Upper lobe of left lung (tissue), 6 donors: ENCODE results near the gene MT1HL1. TPM values are rescaled to one million over a fixed set of nuclear protein-coding genes. Genes with fewer than 3 reads are reported as not detected.

Experiments
- ATAC-seq, 2 donors: fragments of 200-7000 bp; cut with Tn5 transposase; one replicate each; pipeline ENCODE4 v1.9.1; 2022; ENCODE audit warnings: mild to moderate bottlenecking in 2 of 2, moderate library complexity in 2 of 2; ENCODE audit not compliant: low FRiP score in 2 of 2
- DNase-seq, 2 donors: peaks; one replicate each; pipeline ENCODE4 v3.0.0-alpha.2; 2019 to 2020
- H3K27ac ChIP-seq, 4 donors: fragments of 200-600 bp; sonication (generic); one replicate each; pipeline ENCODE4 v1.5.1; 2016 to 2019
- H3K27me3 ChIP-seq, 4 donors: fragments of 200-600 bp; sonication (generic); one replicate each; pipeline ENCODE4 v1.5.1; 2017 to 2019
- H3K36me3 ChIP-seq, 4 donors: fragments of 200-600 bp; sonication (generic); one replicate each; pipeline ENCODE4 v1.5.1; 2016 to 2019
- H3K4me1 ChIP-seq, 4 donors: fragments of 200-600 bp; sonication (generic); one replicate each; pipeline ENCODE4 v1.5.1; 2018 to 2019
- H3K4me3 ChIP-seq, 4 donors: fragments of 200-600 bp; sonication (generic); one replicate each; pipeline ENCODE4 v1.5.1; 2017 to 2019; ENCODE audit warnings: mild to moderate bottlenecking in 2 of 4, moderate library complexity in 1 of 4
- H3K9me3 ChIP-seq, 4 donors: fragments of 200-600 bp; sonication (generic); one replicate each; pipeline ENCODE4 v1.5.1; 2018 to 2019
- EP300 ChIP-seq, 4 donors: sonication (generic); formaldehyde crosslinking; IDR thresholded peaks; one replicate each; pipeline ENCODE4 v1.5.1; 2017; ENCODE audit warnings: antibody characterized with exemption in 4 of 4, control low read depth in 2 of 4
- POLR2A ChIP-seq, 4 donors: fragments of 450-650 bp; IDR thresholded peaks; one replicate each; pipeline ENCODE4 v1.5.1; 2016 to 2017; ENCODE audit warnings: antibody characterized with exemption in 4 of 4, mild to moderate bottlenecking in 2 of 4
- POLR2AphosphoS5 ChIP-seq, 2 donors: sonication (generic); formaldehyde crosslinking; IDR thresholded peaks; one replicate each; pipeline ENCODE4 v1.5.1; 2017; ENCODE audit warnings: antibody characterized with exemption in 2 of 2
- WGBS, 2 donors: methylation state at CpG; one replicate each; pipeline ENCODE4 v1.1.5; 2017 to 2018; 5-methylcytosine and 5-hydroxymethylcytosine counted together
- total RNA-seq, 6 donors: library from RNA; depleted of rRNA in 4 of 6; stranded (reverse); fragments of >200 nt in 4 of 6; gene quantifications; one replicate each; pipeline versions ENCODE4 v1.1.0 to v1.2.1, GENCODE V29; 2016 to 2021
- TF ChIP-seq, protein P1 (sequence below), 6 experiments: fragments of 450-650 bp in 4 of 6; fragments of 200-600 bp in 2 of 6; sonication (generic) in 2 of 6; IDR thresholded peaks; one replicate each; pipeline ENCODE4 v1.5.1; 2016 to 2019; ENCODE audit warnings: antibody characterized with exemption in 6 of 6
- donor health status: DM: no; HTN: no; CAD: no; lungs with moderate emphysema.
- donor health status: DM: no; HTN: yes; CAD: no; lungs with severe emphysema.

The MT1HL1 gene
- total RNA-seq, 6 donors from 2014 or later, result not detected

DNA sequence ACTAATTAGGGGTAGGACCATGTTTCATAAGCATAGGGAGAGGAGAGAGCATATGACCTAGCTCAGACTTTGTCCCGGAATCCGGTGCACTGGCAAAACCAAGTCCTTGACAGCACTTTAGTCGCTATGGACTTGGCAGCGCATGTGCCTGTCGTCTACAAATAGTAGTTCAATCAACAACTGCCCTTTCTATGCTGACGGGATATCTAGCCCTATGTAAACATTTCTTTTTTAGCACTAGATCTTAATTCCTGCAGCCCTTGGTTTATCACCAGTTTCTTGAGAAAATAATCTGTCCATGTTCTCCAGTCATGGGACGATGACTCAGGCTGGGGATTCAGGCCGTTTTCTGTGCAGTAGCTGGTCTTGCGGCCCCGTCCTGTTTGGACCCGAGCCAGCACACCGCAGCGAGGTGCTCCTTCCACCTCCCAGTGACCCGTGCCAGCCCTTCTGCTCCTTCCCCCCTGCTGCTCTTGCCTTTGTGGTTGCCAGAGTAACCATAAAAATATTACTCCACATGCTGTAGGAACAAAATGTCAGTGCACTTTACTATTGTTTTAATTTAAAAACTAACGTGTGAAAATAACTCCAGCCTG lies 8.6 kb upstream of the MT1HL1 start:
- H3K36me3 ChIP-seq, result no peaks in the 10 kb centered on the region
- peak overlapping the region in 2 of 4 donors; percentile 3 to 25 for H3K4me3 ChIP-seq
- H3K27ac ChIP-seq, result peak overlapping the region in 3 of 4 donors; percentile 35 to 49 (median 44)
- ATAC-seq (peak; percentile 57 to 80), DNase-seq (peak; percentile 83 to 88)
- WGBS, 2 donors, result 38 to 50% methylated on average over 15 of the region's 15 CpGs
- TF ChIP-seq POLR2AphosphoS5 (IDR thresholded peaks at IDR 0.05) (no peak), EP300 (IDR thresholded peaks at IDR 0.05) (peak in 1 of 4 donors; percentile 33)
- H3K27me3 ChIP-seq, result no peaks in the 10 kb centered on the region
- H3K4me1 ChIP-seq, result peaks cover 0 to 13% (median 0%) of the 10 kb centered on the region in 4 donors
- H3K9me3 ChIP-seq, result no peaks in the 10 kb centered on the region

DNA sequence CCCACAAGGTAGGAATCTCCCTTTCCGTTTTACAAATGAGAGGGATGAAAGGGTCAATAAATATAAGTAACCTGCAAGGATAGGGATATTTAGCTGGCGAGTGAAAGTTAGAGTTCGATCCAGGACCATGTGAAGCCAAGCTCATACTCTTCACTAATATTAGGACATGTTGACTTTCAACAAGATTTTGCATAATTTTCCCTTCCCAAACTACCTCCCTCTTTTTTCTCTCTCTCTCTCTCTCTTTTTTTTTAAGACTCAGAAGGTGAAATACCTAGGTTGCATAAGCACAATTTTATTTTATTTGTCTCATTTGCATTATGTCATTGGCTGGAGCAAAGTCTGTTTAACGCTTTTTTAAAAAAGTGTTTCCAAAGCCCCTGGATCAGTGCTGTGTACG lies 8.1 kb upstream of the MT1HL1 start:
- no peak overlapping the region for H3K4me3 ChIP-seq
- TF ChIP-seq, protein P1, sequence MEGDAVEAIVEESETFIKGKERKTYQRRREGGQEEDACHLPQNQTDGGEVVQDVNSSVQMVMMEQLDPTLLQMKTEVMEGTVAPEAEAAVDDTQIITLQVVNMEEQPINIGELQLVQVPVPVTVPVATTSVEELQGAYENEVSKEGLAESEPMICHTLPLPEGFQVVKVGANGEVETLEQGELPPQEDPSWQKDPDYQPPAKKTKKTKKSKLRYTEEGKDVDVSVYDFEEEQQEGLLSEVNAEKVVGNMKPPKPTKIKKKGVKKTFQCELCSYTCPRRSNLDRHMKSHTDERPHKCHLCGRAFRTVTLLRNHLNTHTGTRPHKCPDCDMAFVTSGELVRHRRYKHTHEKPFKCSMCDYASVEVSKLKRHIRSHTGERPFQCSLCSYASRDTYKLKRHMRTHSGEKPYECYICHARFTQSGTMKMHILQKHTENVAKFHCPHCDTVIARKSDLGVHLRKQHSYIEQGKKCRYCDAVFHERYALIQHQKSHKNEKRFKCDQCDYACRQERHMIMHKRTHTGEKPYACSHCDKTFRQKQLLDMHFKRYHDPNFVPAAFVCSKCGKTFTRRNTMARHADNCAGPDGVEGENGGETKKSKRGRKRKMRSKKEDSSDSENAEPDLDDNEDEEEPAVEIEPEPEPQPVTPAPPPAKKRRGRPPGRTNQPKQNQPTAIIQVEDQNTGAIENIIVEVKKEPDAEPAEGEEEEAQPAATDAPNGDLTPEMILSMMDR (IDR thresholded peaks at IDR 0.05), result no peak
- TF ChIP-seq POLR2AphosphoS5 (IDR thresholded peaks at IDR 0.05), result no peak
- TF ChIP-seq EP300 (IDR thresholded peaks at IDR 0.05), result no peak
- no peak for TF ChIP-seq POLR2A (IDR thresholded peaks at IDR 0.05)
- WGBS, 2 donors, result 69 to 74% methylated on average over 5 of the region's 5 CpGs
- no peaks in the 10 kb centered on the region for H3K27me3 ChIP-seq
- peaks cover 0 to 13% (median 0%) of the 10 kb centered on the region in 4 donors for H3K4me1 ChIP-seq
- H3K9me3 ChIP-seq, result no peaks in the 10 kb centered on the region
- DNase-seq, result no peak
- peak overlapping the region in 3 of 4 donors; percentile 35 to 49 (median 44) for H3K27ac ChIP-seq
- no peaks in the 10 kb centered on the region for H3K36me3 ChIP-seq
- no peak for ATAC-seq

DNA sequence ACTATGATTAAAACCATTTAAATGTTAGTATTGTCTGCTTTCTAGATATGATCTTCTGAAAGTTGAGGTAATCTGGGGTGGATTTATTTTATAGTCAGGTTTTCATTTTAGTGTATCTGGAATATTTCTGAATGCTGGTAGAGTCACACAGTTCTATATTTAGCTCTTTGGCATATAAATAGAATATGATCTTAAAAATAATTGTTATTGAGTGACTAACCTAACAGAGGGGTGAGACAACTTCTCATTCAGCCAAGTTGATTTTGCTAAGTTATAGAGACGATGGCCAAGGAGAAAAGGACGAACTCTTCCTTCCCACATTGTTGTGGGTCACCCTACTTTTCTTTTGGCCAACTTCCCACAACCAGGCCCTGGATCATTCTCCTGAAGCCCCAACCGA lies 7.2 kb upstream of the MT1HL1 start:
- Histone ChIP-seq H3K27me3 (no peaks in the 10 kb centered on the region), H3K4me1 (peaks cover 0 to 13% (median 0%) of the 10 kb centered on the region in 4 donors), H3K27ac (no peak overlapping the region), H3K36me3 (no peaks in the 10 kb centered on the region), H3K9me3 (no peaks in the 10 kb centered on the region), H3K4me3 (no peak overlapping the region)
- no peak for TF ChIP-seq POLR2AphosphoS5 (IDR thresholded peaks at IDR 0.05)
- no peak for TF ChIP-seq POLR2A (IDR thresholded peaks at IDR 0.05)
- TF ChIP-seq, protein P1 (IDR thresholded peaks at IDR 0.05), result no peak
- no peak for TF ChIP-seq EP300 (IDR thresholded peaks at IDR 0.05)
- 75 to 80% methylated on average over 3 of the region's 3 CpGs for WGBS, 2 donors
- ATAC-seq, result no peak
- no peak for DNase-seq

DNA sequence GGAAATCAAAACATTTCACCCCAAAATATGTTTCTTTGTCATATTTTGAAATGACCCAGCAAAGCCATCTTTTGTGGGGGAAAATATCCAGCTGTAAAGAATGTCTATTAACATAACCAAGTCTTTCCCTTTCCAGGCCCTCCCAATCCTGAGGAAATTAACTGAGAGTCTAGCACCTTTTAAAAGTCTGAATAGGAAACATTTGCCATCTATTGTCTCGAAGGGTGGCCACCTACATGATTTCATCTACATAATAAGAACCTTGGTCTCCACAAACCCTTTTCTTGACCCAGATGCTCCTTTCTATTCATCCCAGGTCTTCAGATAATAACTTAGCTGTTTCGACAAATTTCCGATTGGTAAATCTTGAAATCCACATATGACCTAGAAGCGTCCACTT lies 5.4 kb upstream of the MT1HL1 start:
- no peak overlapping the region for H3K27ac ChIP-seq
- no peaks in the 10 kb centered on the region for H3K27me3 ChIP-seq
- no peaks in the 10 kb centered on the region for H3K9me3 ChIP-seq
- 93 to 95% methylated on average over 4 of the region's 4 CpGs for WGBS, 2 donors
- no peak for TF ChIP-seq EP300 (IDR thresholded peaks at IDR 0.05)
- TF ChIP-seq POLR2A (IDR thresholded peaks at IDR 0.05), result no peak
- TF ChIP-seq, protein P1 (IDR thresholded peaks at IDR 0.05), result no peak
- no peak for TF ChIP-seq POLR2AphosphoS5 (IDR thresholded peaks at IDR 0.05)
- DNase-seq (no peak), ATAC-seq (no peak)
- H3K4me3 ChIP-seq, result no peak overlapping the region
- peaks cover 0 to 13% (median 0%) of the 10 kb centered on the region in 4 donors for H3K4me1 ChIP-seq
- no peaks in the 10 kb centered on the region for H3K36me3 ChIP-seq

DNA sequence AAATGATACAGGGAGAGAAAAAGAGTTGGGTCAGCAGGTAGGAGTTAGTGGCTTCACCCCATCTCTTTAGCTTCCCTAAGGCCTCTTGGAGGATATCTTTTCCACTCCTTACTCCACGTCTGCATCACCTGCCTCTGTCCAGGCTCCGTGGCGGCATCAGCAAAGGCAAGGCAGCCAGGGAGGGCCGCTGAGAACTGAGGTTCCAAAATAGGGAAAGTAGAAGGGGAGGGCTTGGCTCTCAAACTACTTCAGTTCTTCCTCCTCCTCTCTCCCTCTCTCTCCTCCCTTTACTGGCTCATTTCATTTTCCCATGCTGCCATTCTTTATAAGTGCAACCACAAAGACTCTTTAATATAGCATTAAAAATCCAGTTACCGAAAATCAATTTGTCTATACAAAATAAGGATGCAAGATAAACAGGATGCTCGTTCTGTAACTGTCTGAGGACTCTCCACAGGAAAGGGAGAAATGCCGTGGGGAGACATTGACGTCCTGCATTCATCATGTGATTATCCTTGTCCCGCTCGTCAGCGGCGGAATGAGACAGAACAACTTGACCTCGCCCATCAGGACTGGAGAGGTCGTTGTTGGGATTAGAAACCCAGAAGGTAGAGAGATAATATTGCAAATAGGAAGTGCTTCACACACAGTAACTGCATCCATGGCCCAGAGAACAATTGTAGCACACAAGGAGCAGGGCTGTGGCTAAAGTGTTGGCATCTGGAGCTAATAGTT lies 3.1 kb upstream of the MT1HL1 start:
- ATAC-seq (no peak), DNase-seq (peak in 1 of 2 donors; percentile 11)
- Histone ChIP-seq H3K27ac (no peak overlapping the region), H3K36me3 (no peaks in the 10 kb centered on the region), H3K9me3 (no peaks in the 10 kb centered on the region), H3K4me3 (no peak overlapping the region), H3K27me3 (no peaks in the 10 kb centered on the region), H3K4me1 (peaks cover 0 to 3% (median 0%) of the 10 kb centered on the region in 4 donors)
- 63 to 70% methylated on average over 14 of the region's 14 CpGs for WGBS, 2 donors
- no peak for TF ChIP-seq POLR2AphosphoS5 (IDR thresholded peaks at IDR 0.05)
- no peak for TF ChIP-seq EP300 (IDR thresholded peaks at IDR 0.05)
- TF ChIP-seq, protein P1 (IDR thresholded peaks at IDR 0.05), result no peak
- no peak for TF ChIP-seq POLR2A (IDR thresholded peaks at IDR 0.05)
